ENCODE data around the gene LAMA5.

The LAMA5 gene

DNA sequence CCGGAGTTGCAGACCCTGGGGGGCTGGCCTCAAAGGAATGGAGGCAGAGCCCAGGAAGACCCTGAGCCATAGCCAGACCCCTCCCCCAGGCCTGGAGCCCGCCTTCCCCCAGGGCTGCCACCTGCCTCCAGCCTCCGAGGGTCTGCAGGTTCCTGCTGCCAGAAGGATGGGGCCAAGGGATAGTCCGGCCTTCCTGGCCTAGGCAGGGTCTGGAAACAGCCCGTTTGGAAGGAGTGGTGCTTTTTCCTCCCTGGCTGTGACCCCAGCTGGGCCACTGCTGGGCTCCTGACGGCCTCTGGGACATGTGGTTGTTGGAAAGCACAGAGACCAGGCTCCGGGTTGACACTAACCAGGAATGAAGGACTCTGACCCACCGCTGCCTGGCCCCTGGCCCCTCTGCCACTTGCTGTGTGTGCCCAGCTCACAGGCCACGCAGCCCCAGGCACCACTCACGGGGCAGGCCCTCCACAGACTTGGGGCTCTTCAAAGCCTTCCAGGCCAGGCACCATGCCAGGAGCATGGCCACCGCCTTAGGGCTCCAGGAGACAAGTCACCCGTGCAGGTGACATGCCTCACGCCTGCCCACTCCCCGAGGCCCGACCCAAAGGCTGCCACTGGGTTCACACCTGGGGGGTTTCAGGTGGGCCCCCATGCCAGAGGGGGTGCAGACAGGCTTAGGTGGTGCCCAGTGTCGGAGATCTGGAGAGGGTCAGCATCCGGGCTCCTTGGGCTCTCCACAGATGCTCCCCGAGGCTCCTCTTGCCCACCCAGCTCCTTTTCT, 3.9 kb upstream of the LAMA5 start:
- Histone ChIP-seq H3K4me1 (ENCODE audit: control insufficient read depth in 1 of 2, insufficient read depth in 2 of 2, low read length in 2 of 2) (peaks cover 4 to 74% of the 10 kb centered on the region in 2 donors), H3K9me3 (ENCODE audit: control insufficient read depth in 1 of 2, low read length in 2 of 2) (no peaks in the 10 kb centered on the region), H3K4me3 (ENCODE audit: low read depth in 1 of 2, low read length in 2 of 2) (peak overlapping the region in 1 of 2 donors; percentile 11), H3K36me3 (ENCODE audit: control insufficient read depth in 1 of 2, insufficient read depth in 2 of 2, low read length in 2 of 2) (no peaks in the 10 kb centered on the region), H3K27ac (ENCODE audit: low read length) (no peak overlapping the region), H3K27me3 (ENCODE audit: low read depth, low read length) (peaks cover 4% of the 10 kb centered on the region)

DNA sequence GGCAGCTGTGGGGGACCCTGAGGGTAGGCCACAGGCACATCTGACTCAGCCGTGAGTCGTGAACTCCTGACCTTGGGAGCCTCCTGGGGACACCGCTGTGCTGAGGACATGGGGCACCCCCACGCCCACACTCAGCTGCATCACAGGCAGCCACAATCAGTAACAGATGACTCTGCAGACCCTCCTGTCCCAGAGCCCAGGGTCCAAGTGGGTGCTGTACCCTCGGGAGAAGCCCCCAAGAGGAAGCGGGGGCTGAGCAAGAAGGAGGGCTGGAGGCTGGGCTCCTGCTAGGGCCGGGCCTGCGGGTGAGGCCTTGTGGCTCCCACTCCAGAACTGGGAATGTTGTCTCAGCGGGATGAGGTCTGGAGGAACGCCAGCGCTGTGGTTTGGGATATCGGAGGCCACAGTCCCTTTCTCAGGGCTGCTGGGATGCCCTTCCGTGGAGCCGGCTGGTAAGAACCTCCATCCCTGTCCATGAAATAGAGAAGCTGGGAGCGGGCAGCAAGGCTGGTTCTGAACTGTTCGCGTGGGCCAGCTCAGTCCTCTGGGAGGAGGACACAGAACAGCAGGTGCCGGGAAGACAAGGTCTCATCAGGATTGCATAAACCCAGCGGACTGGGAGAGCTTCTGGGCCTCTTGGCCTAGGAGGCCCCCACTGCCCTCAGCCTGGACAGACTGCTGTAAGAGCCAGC, 3.1 kb upstream of the LAMA5 start:
- Histone ChIP-seq H3K4me3 (ENCODE audit: low read depth in 1 of 2, low read length in 2 of 2) (peak overlapping the region in 1 of 2 donors; percentile 88), H3K27ac (ENCODE audit: low read length) (peak overlapping the region; percentile 36), H3K4me1 (ENCODE audit: control insufficient read depth in 1 of 2, insufficient read depth in 2 of 2, low read length in 2 of 2) (peaks cover 4 to 74% of the 10 kb centered on the region in 2 donors), H3K36me3 (ENCODE audit: control insufficient read depth in 1 of 2, insufficient read depth in 2 of 2, low read length in 2 of 2) (no peaks in the 10 kb centered on the region), H3K9me3 (ENCODE audit: control insufficient read depth in 1 of 2, low read length in 2 of 2) (no peaks in the 10 kb centered on the region), H3K27me3 (ENCODE audit: low read depth, low read length) (peaks cover 4% of the 10 kb centered on the region)

DNA sequence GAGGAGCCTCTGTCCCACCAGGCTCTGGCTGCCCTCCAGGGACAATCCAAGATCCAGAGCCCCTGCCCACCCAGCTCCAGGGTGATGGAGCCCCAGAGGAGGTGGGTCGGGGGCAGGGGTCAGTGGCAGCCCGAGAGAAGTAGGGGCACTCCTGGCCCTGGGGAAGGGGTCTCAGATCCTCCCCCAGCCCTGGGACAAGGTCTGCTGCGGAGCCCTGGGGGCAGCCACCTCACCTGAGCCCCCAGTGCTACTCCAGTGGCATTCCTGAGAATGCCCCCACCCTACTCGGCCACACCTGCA, 2.7 kb upstream of the LAMA5 start:
- Histone ChIP-seq H3K27ac (ENCODE audit: low read length) (peak overlapping the region; percentile 36), H3K4me1 (ENCODE audit: control insufficient read depth in 1 of 2, insufficient read depth in 2 of 2, low read length in 2 of 2) (peaks cover 4 to 74% of the 10 kb centered on the region in 2 donors), H3K27me3 (ENCODE audit: low read depth, low read length) (peaks cover 4% of the 10 kb centered on the region), H3K4me3 (ENCODE audit: low read depth in 1 of 2, low read length in 2 of 2) (peak overlapping the region in 1 of 2 donors; percentile 88), H3K36me3 (ENCODE audit: control insufficient read depth in 1 of 2, insufficient read depth in 2 of 2, low read length in 2 of 2) (no peaks in the 10 kb centered on the region), H3K9me3 (ENCODE audit: control insufficient read depth in 1 of 2, low read length in 2 of 2) (no peaks in the 10 kb centered on the region)

DNA sequence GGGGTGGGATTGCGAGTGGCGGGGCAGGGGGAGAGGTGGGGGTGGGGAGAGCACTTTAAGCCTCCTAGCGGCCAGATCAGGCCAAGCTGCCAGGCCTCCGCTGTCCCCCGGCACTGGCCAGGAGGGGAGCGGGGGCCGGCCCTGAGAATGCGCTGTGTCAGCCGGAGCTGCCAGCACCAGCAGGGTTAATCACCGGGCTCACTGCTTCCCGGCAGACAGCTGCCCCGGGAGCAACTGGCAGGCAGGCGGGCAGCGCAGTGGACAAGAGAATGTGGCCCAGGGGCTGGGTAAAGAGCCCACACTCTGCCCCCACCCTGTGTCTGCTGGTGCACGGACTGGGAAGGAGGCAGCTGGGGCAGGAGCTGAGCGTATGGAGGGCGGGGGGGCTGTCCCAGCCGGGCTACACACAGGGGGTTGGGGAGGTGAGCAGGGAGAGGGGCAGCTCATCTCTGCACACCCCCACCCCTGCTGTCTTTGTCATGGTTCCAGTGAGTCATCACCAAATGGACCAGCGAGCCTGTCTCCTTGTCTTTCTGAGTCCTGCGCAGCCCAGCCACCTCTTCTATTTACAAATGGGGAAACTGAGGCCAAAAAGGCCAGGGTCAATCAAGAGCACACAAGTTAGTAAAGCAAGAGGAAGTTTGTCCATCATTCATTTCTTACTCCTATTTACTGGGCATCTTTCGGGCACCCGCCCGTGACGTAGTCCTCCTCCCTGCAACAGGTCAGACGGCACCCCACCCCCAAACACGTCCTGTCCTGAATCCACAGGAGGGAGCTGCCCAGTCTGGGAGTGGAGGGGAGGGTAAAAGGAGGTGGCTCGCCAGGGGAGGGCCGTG, 2.1 kb upstream of the LAMA5 start:
- Histone ChIP-seq H3K27ac (ENCODE audit: low read length) (no peak overlapping the region), H3K9me3 (ENCODE audit: control insufficient read depth in 1 of 2, low read length in 2 of 2) (no peaks in the 10 kb centered on the region), H3K27me3 (ENCODE audit: low read depth, low read length) (peaks cover 4% of the 10 kb centered on the region), H3K4me1 (ENCODE audit: control insufficient read depth in 1 of 2, insufficient read depth in 2 of 2, low read length in 2 of 2) (peaks cover 4 to 74% of the 10 kb centered on the region in 2 donors), H3K36me3 (ENCODE audit: control insufficient read depth in 1 of 2, insufficient read depth in 2 of 2, low read length in 2 of 2) (no peaks in the 10 kb centered on the region), H3K4me3 (ENCODE audit: low read depth in 1 of 2, low read length in 2 of 2) (peak overlapping the region in 1 of 2 donors; percentile 88)

DNA sequence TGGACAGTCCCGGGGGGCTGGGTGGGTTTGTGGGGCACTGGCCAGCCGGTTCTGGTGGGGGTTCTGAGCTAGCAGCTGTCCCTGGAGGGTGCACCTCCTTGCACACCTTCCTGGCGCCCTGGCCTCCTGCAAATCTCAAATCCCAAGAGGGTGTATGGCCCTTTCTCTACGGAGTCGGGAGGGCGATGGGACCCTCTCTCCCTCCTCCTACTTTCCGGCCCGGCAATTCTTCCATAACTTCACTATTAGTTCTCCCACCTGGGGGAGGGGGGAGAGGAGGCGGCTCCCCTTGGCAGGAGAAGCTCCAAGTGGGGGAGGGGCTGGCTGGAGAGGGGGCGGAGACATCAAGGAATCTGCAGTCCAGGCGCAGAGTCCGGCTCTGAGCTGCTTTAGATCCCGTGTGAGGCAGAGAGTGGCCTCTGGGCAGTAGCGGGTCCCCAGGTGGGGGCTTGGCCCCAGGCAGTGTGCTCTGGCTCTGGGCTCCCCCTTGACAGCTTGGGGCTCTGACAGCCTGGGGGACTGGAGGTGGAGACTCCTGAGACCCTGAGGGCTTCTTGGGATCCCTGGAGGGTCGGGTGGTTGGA, 1.4 kb upstream of the LAMA5 start:
- Histone ChIP-seq H3K36me3 (ENCODE audit: control insufficient read depth in 1 of 2, insufficient read depth in 2 of 2, low read length in 2 of 2) (no peaks in the 10 kb centered on the region), H3K4me3 (ENCODE audit: low read depth in 1 of 2, low read length in 2 of 2) (peak overlapping the region; percentile 3 to 88), H3K27me3 (ENCODE audit: low read depth, low read length) (peaks cover 4% of the 10 kb centered on the region), H3K27ac (ENCODE audit: low read length) (no peak overlapping the region), H3K4me1 (ENCODE audit: control insufficient read depth in 1 of 2, insufficient read depth in 2 of 2, low read length in 2 of 2) (peaks cover 4 to 79% of the 10 kb centered on the region in 2 donors), H3K9me3 (ENCODE audit: control insufficient read depth in 1 of 2, low read length in 2 of 2) (no peaks in the 10 kb centered on the region)

DNA sequence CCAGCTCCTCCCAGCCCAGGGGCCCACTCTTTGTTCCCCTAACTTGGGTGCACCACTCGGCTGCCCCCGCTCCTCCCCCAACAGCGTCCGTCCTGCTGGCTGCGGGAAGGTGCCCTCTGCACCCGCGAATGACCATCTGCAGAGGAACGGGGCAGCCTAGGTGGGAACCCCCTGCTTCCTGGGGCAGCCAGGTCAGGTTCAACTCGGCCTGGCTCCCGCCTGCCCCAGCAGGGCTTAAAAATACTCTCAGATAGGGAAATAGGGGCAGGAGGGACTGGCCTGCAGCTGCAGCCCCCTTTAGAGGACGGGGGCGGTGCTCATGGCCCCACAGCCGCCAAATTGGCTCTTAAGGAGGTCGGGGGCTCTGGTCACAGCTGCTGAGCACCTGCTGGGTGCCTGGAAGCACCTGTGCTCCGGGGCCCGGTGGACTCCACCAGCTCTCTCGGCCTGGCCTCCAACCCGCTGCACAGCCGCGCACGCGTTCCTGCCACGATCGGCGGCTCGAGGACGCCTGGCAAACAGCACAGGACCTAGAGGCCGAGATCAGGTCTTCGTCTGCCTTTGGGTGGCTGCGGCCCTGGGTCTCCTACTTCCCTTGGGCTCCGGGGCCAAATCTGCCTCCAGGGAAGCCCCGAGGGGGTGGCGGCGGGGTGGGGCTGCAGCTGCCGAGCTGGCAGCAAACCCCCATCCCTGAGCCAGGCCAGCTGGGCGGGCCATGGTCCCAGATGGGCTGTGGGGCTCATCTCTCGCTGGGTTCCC, 700 bp upstream of the LAMA5 start:
- peak overlapping the region; percentile 3 to 88 for H3K4me3 ChIP-seq (ENCODE audit: low read depth in 1 of 2, low read length in 2 of 2)
- H3K27me3 ChIP-seq (ENCODE audit: low read depth, low read length): peaks cover 4% of the 10 kb centered on the region
- no peaks in the 10 kb centered on the region for H3K9me3 ChIP-seq (ENCODE audit: control insufficient read depth in 1 of 2, low read length in 2 of 2)
- no peak overlapping the region for H3K27ac ChIP-seq (ENCODE audit: low read length)
- H3K4me1 ChIP-seq (ENCODE audit: control insufficient read depth in 1 of 2, insufficient read depth in 2 of 2, low read length in 2 of 2): peaks cover 4 to 86% of the 10 kb centered on the region in 2 donors
- no peaks in the 10 kb centered on the region for H3K36me3 ChIP-seq (ENCODE audit: control insufficient read depth in 1 of 2, insufficient read depth in 2 of 2, low read length in 2 of 2)

DNA sequence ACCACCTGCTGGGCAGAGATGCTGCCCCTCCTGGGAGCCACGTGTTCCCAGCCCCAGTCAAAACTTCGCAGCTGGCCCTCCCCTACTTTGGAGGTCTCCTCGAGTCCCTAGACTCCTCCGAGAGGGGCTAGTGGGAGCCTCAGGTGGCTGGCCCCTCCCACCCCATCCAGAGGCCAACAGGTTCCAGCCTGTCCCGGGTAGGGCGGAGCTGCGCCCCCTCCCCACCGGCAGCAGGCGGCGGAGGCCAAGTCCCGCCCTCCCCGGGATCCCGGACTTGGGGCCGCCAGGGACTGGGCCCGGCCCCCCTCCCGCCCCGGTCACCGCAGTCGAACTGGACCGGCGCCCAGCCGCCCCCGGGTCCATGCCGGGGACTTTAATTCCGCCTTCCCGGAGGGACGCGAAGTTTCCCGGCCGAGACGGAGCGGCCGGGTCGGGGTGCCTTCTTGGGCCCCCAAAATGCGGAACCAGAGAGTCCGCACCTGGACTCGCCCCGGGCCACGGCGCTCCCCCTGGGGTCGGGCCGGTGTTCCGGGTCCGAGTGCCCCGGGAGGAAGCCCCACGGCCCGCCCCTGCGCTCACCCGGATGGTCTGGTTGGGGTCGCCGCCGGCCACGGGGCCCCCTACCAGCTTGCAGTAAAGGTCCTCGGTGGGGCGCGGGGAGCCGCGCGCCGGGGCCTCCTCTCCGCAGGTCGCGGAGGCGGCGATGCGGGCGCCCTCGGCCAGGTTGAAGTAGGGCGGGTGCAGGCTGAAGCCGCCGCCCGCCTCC, 559 bp downstream of the LAMA5 start:
- Histone ChIP-seq H3K27me3 (ENCODE audit: low read depth, low read length) (peaks cover 4% of the 10 kb centered on the region), H3K9me3 (ENCODE audit: control insufficient read depth in 1 of 2, low read length in 2 of 2) (no peaks in the 10 kb centered on the region), H3K27ac (ENCODE audit: low read length) (peak overlapping the region; percentile 8), H3K36me3 (ENCODE audit: control insufficient read depth in 1 of 2, insufficient read depth in 2 of 2, low read length in 2 of 2) (no peaks in the 10 kb centered on the region), H3K4me1 (ENCODE audit: control insufficient read depth in 1 of 2, insufficient read depth in 2 of 2, low read length in 2 of 2) (peaks cover 4 to 91% of the 10 kb centered on the region in 2 donors), H3K4me3 (ENCODE audit: low read depth in 1 of 2, low read length in 2 of 2) (peak overlapping the region; percentile 63 to 88)

DNA sequence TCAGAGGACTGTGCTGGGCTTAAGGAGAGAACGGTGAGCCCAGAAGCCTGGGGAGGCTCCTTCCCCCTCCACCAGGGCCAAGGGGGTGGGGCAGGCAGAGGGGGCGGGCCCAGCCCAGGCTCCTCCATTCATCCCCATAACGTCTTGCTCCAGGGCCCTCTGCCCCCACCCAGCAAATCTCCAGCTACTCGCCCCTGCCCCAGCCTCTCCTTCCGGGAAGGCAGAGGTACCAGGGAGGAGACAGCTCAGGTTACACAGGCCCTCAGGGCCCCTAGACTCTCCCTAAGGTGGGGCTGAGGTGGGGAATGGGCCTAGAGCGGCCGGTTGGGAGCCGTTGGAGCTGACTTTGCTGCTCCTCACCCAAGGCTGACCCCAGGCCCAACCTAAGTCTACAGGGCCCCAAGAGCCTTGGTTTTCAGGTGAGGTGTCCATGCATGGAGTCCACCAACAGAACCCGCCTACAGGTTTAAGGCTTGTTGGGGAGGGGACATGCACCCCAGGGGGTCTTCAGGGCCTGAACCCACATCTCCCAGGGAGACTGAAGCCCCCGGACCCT, 1.2 kb downstream of the LAMA5 start:
- Histone ChIP-seq H3K36me3 (ENCODE audit: control insufficient read depth in 1 of 2, insufficient read depth in 2 of 2, low read length in 2 of 2) (no peaks in the 10 kb centered on the region), H3K27me3 (ENCODE audit: low read depth, low read length) (peaks cover 4% of the 10 kb centered on the region), H3K9me3 (ENCODE audit: control insufficient read depth in 1 of 2, low read length in 2 of 2) (no peaks in the 10 kb centered on the region), H3K27ac (ENCODE audit: low read length) (peak overlapping the region; percentile 8), H3K4me1 (ENCODE audit: control insufficient read depth in 1 of 2, insufficient read depth in 2 of 2, low read length in 2 of 2) (peaks cover 4 to 91% of the 10 kb centered on the region in 2 donors), H3K4me3 (ENCODE audit: low read depth in 1 of 2, low read length in 2 of 2) (peak overlapping the region; percentile 63 to 88)

DNA sequence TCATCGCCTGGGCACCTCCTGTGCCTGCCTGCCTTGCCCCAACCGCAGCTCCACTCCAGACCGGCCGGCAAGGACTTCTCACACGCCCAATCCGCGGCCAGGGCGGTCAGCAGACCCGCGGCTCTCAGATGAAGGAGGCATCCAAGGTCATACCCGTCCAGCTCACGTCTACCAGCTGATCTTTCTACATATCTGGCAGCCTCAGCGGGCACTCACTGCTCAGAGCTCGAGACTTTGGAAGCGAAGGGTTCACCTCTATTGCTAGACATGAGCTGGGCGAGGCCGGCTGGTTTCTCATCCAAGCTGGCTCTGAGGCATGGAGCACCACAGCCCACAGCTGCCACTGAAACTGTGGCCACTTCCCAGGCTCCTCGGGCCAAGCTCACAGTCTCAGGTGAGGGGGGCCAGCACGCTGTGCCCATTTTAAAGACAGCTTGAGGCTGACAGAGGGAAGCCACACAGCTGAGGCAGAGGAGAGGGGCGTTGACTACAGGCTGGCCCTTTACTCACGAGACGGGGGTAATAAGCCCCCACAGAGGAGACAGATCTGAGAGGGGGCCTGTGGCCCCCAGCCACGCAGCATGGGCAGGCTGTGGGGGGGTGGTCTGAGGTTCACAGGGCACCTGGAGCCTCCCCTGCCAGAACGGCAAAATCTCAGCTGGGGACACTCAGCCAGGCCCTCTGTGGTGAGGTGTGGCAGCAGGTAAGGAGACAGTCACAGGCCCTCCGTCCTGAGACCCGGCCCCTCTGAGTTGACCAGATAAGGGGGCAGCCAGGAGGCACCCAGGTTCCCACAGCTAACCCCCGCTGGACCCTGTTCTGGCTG, 2.0 kb downstream of the LAMA5 start:
- Histone ChIP-seq H3K9me3 (ENCODE audit: control insufficient read depth in 1 of 2, low read length in 2 of 2) (no peaks in the 10 kb centered on the region), H3K27ac (ENCODE audit: low read length) (peak overlapping the region; percentile 8), H3K4me1 (ENCODE audit: control insufficient read depth in 1 of 2, insufficient read depth in 2 of 2, low read length in 2 of 2) (peaks cover 4 to 87% of the 10 kb centered on the region in 2 donors), H3K36me3 (ENCODE audit: control insufficient read depth in 1 of 2, insufficient read depth in 2 of 2, low read length in 2 of 2) (no peaks in the 10 kb centered on the region), H3K27me3 (ENCODE audit: low read depth, low read length) (peaks cover 4% of the 10 kb centered on the region), H3K4me3 (ENCODE audit: low read depth in 1 of 2, low read length in 2 of 2) (peak overlapping the region; percentile 44 to 88)

Measured in muscle layer of duodenum (tissue), 2 donors.